K562 (cell line): Measurements from ENCODE around the gene TNFAIP8L2. TPM values are rescaled to one million over a fixed set of nuclear protein-coding genes. Genes with fewer than 3 reads are reported as not detected.

ENCODE experiments used
- CAMTA2 ChIP-seq: fragments of 250-450 bp; sonication (Bioruptor Pico); conservative IDR thresholded peaks from 2 replicates; pipeline ENCODE4 v1.5.1; 2022
- CBX3 ChIP-seq, 2 experiments: IDR thresholded peaks; 1 replicate in 1 of 2; 2 replicates in 1 of 2; pipeline ENCODE4 v1.6.1; 2012; ENCODE audit warnings: inconsistent platforms in 2 of 2, low read length in 2 of 2, borderline replicate concordance in 1 of 2, control low read depth in 1 of 2
- CHD4 ChIP-seq: fragments of 200-600 bp; sonication (generic); IDR thresholded peaks from 3 replicates; pipeline ENCODE4 v1.6.1; 2012; ENCODE audit warnings: low read depth, mild to moderate bottlenecking, mixed read lengths, low read length, inconsistent platforms; ENCODE audit not compliant: insufficient read depth, insufficient replicate concordance, poor library complexity, severe bottlenecking
- PTTG1 ChIP-seq: fragments of 450-650 bp; IDR thresholded peaks from 2 replicates; pipeline ENCODE4 v1.6.1; 2016; ENCODE audit warnings: low read depth, mild to moderate bottlenecking, missing genetic modification characterization, missing compliant biosample characterization
- SMARCA4 ChIP-seq: fragments of 450-650 bp; IDR thresholded peaks from 2 replicates; pipeline ENCODE4 v1.6.1; 2016
- STAT5B ChIP-seq: fragments of 250-450 bp; sonication (Bioruptor Pico); IDR thresholded peaks from 2 replicates; pipeline ENCODE4 v1.8.0; 2021; ENCODE audit warnings: mild to moderate bottlenecking, inconsistent platforms
- U2AF2 ChIP-seq: fragments of 200-400 bp; formaldehyde crosslinking; optimal IDR thresholded peaks from 2 replicates; pipeline ENCODE3; 2017; ENCODE audit warnings: low read depth, mild to moderate bottlenecking, low read length
- ZBTB7A ChIP-seq: IDR thresholded peaks from 2 replicates; pipeline ENCODE4 v1.6.1; 2011; ENCODE audit warnings: low read depth, mild to moderate bottlenecking, low read length, moderate library complexity, borderline replicate concordance; ENCODE audit not compliant: control insufficient read depth
- ZC3H4 ChIP-seq: sonication (generic); formaldehyde crosslinking; IDR thresholded peaks from 2 replicates; pipeline ENCODE4 v1.9.0; 2021; ENCODE audit warnings: missing genetic modification reagents, borderline replicate concordance
- ZFP36 ChIP-seq: fragments of 150-350 bp; IDR thresholded peaks from 2 replicates; pipeline ENCODE4 v1.6.1; 2018; ENCODE audit warnings: low read length, low read depth; ENCODE audit not compliant: partially characterized antibody
- ZHX1 ChIP-seq: fragments of 150-350 bp; conservative IDR thresholded peaks from 2 replicates; pipeline ENCODE4 v1.6.1; 2014; ENCODE audit warnings: low read length
- ZNF212 ChIP-seq: fragments of 450-650 bp; formaldehyde crosslinking; IDR thresholded peaks from 2 replicates; pipeline ENCODE4 v1.4.0; 2020; ENCODE audit warnings: mild to moderate bottlenecking
- ZNF398 ChIP-seq: fragments of 250-450 bp; sonication (Bioruptor Pico); IDR thresholded peaks from 2 replicates; pipeline ENCODE4 v1.8.0; 2021; ENCODE audit warnings: moderate library complexity, mild to moderate bottlenecking, inconsistent platforms
- ZNF77 ChIP-seq: fragments of 250-450 bp; sonication (Bioruptor Pico); IDR thresholded peaks from 2 replicates; pipeline ENCODE4 v1.5.0; 2020
- ZSCAN32 ChIP-seq: fragments of 450-650 bp; formaldehyde crosslinking; IDR thresholded peaks from 2 replicates; pipeline ENCODE4 v1.4.0; 2020; ENCODE audit warnings: mild to moderate bottlenecking, moderate library complexity
- polyA plus RNA-seq, 8 experiments: library from polyadenylated mRNA; depleted of rRNA in 4 of 8; stranded (reverse) in 5 of 8; unstranded in 3 of 8; fragments of >200 nt; fragmentation: Nextera tagmentation in 2 of 8; fragmentation: Illumina TruSeq in 1 of 8; extraction: Ambion mirVana in 2 of 8; extraction: Trizol in 1 of 8; gene quantifications; 2 replicates each; pipeline versions ENCODE4 v1.2.1 to v1.2.3, GENCODE V29; 2011 to 2014; ENCODE audit warnings: inconsistent platforms in 1 of 8, missing spikeins in 1 of 8
- total RNA-seq, 7 experiments: library from RNA; depleted of rRNA in 6 of 7; stranded (reverse); fragments of >200 nt in 6 of 7; fragmentation: Illumina TruSeq in 2 of 7; extraction: Trizol in 2 of 7; gene quantifications; 2 replicates each; pipeline versions ENCODE4 v1.2.1 to v1.2.3, GENCODE V29; 2011 to 2021; ENCODE audit warnings: low replicate concordance in 1 of 7
- TF ChIP-seq, protein P1 (sequence below): sonication (generic); formaldehyde crosslinking; IDR thresholded peaks from 2 replicates; pipeline ENCODE4 v1.8.0; 2023; ENCODE audit warnings: missing genetic modification reagents, mild to moderate bottlenecking, borderline replicate concordance
- TF ChIP-seq, protein P2 (sequence below): fragments of 250-450 bp; sonication (Bioruptor Pico); IDR thresholded peaks from 2 replicates; pipeline ENCODE4 v1.9.0; 2021; ENCODE audit warnings: mild to moderate bottlenecking

Gene TNFAIP8L2
- total and polyA plus RNA-seq, 9 of the 15 experiments (the other 6 are each of a cell fraction or from before 2014, with no cell fraction given): 0.05 to 1.7 (median 0.52) TPM

GRCh38 chr1:151198254-151199127, 42.0 kb downstream of the TNFAIP8L2 start, which contains the start of gene PIP5K1A (continued):
- TF ChIP-seq ZNF398 (CRISPR knock-in tag) (no peak), CBX3 (IDR thresholded peaks at IDR 0.05; ENCODE audit: borderline replicate concordance in 1 of 2, low read length in 2 of 2) (no peak), ZC3H4 (no peak), CAMTA2 (no peak), ZBTB7A (peak; percentile 42; the same call in 1 of the 2 replicates), PTTG1 (no peak), ZFP36 (no peak), U2AF2 (no peak), STAT5B (CRISPR knock-in tag) (no peak), ZNF77 (no peak), ZHX1 (no peak), ZSCAN32 (CRISPR knock-in tag) (no peak), SMARCA4 (no peak), ZNF212 (CRISPR knock-in tag) (no peak), CHD4 (no peak)
- TF ChIP-seq, protein P1, sequence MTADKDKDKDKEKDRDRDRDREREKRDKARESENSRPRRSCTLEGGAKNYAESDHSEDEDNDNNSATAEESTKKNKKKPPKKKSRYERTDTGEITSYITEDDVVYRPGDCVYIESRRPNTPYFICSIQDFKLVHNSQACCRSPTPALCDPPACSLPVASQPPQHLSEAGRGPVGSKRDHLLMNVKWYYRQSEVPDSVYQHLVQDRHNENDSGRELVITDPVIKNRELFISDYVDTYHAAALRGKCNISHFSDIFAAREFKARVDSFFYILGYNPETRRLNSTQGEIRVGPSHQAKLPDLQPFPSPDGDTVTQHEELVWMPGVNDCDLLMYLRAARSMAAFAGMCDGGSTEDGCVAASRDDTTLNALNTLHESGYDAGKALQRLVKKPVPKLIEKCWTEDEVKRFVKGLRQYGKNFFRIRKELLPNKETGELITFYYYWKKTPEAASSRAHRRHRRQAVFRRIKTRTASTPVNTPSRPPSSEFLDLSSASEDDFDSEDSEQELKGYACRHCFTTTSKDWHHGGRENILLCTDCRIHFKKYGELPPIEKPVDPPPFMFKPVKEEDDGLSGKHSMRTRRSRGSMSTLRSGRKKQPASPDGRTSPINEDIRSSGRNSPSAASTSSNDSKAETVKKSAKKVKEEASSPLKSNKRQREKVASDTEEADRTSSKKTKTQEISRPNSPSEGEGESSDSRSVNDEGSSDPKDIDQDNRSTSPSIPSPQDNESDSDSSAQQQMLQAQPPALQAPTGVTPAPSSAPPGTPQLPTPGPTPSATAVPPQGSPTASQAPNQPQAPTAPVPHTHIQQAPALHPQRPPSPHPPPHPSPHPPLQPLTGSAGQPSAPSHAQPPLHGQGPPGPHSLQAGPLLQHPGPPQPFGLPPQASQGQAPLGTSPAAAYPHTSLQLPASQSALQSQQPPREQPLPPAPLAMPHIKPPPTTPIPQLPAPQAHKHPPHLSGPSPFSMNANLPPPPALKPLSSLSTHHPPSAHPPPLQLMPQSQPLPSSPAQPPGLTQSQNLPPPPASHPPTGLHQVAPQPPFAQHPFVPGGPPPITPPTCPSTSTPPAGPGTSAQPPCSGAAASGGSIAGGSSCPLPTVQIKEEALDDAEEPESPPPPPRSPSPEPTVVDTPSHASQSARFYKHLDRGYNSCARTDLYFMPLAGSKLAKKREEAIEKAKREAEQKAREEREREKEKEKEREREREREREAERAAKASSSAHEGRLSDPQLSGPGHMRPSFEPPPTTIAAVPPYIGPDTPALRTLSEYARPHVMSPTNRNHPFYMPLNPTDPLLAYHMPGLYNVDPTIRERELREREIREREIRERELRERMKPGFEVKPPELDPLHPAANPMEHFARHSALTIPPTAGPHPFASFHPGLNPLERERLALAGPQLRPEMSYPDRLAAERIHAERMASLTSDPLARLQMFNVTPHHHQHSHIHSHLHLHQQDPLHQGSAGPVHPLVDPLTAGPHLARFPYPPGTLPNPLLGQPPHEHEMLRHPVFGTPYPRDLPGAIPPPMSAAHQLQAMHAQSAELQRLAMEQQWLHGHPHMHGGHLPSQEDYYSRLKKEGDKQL (CRISPR knock-in tag): no peak
- TF ChIP-seq, protein P2, sequence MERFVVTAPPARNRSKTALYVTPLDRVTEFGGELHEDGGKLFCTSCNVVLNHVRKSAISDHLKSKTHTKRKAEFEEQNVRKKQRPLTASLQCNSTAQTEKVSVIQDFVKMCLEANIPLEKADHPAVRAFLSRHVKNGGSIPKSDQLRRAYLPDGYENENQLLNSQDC (CRISPR knock-in tag): no peak
